D721Med (cell line): ENCODE results near the gene GUK1.
"Not testable (repeated sequence)": the region's sequence is repeated elsewhere in the genome, so short reads cannot be mapped to it uniquely, and the experiment has no call there.

Source experiments
- DNase-seq: peaks from one replicate; pipeline ENCODE4 v3.0.0; 2011; ENCODE audit warnings: low spot score; ENCODE audit not compliant: insufficient read length
- FAIRE-seq: peaks from 2 replicates; lab custom pipeline; 2011; peaks lifted over from hg19 to GRCh38; lab: Jason Lieb, UNC
- CTCF ChIP-seq: IDR thresholded peaks from 2 replicates; pipeline ENCODE4 v1.5.1; 2012; ENCODE audit warnings: mild to moderate bottlenecking, control low read depth; ENCODE audit not compliant: insufficient read depth; ENCODE audit errors: missing control alignments

The GUK1 gene

GRCh38 chr1:228182296-228183030, 42.4 kb downstream of the GUK1 start:
- FAIRE-seq = no peak
- no peak for DNase-seq
- no peak for TF ChIP-seq CTCF

- FAIRE-seq (no peak), DNase-seq (no peak)
- no peak for TF ChIP-seq CTCF
Measured at GRCh38 chr1:228184152-228184551, 44.1 kb downstream of the GUK1 start.

GRCh38 chr1:228185641-228185965, 45.5 kb downstream of the GUK1 start:
- no peak for DNase-seq
- FAIRE-seq = no peak
- TF ChIP-seq CTCF = no peak

GRCh38 chr1:228188249-228188648, 48.2 kb downstream of the GUK1 start:
- not testable (repeated sequence) for DNase-seq, FAIRE-seq

- DNase-seq = no peak
- no peak for TF ChIP-seq CTCF
- FAIRE-seq = no peak
Measured at GRCh38 chr1:228190182-228190581, 50.1 kb downstream of the GUK1 start.

- FAIRE-seq (no peak), DNase-seq (no peak)
Measured at GRCh38 chr1:228190778-228191177, 50.7 kb downstream of the GUK1 start.

GRCh38 chr1:228194436-228194835, 54.4 kb downstream of the GUK1 start:
- FAIRE-seq = no peak
- TF ChIP-seq CTCF = no peak
- no peak for DNase-seq

More at GRCh38 chr1:228190778-228191177, 50.7 kb downstream of the GUK1 start:
- no peak for TF ChIP-seq CTCF
